KBM-7 (cell line): ENCODE results near the gene PWWP2B.
"Not testable (repeated sequence)": the region's sequence is repeated elsewhere in the genome, so short reads cannot be mapped to it uniquely, and the experiment has no call there.

Experiments used
- DNase-seq: peaks from one replicate; pipeline ENCODE4 v3.0.0-alpha.2; 2015
- in situ Hi-C: fragments of 300-500 bp; cut with MboI; formaldehyde crosslinking; loops from 2 replicates; pipeline ENCODE4 v1.14.3; 2020; ENCODE audit warnings: low sequenced_read_pairs, low pct_unique_long_range_greater_than_20kb, mixed read lengths

Gene PWWP2B

DNA sequence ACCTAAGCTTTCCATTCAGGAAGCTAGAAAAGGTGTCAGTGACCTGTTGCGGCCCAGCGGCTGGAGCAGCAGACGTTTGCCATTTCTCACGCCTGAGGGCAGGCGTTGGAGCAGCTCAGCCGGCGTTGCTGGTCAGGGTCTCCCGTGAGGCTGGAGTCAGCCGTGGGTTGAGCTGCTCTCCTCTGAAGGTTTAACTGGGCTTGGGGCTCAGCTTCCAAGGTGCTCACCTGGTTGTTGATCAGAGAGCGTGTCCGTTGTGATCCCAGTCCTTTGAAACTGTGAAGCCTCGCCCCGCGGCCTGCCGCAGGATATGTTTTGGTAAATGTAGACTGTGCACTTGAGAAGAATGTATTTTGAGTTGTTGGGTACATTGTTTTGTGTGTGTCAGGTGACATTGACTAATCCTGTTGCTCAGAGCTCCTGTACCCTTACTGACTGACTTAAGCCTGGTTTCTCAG lies 20.6 kb upstream of the PWWP2B start:
- in situ Hi-C loops = no loop called here
- no peak for DNase-seq

- in situ Hi-C loops = no loop called here
- DNase-seq = no peak
These were observed 19.7 kb upstream of the PWWP2B start for GRCh38 chr10:132377326-132377725.

- DNase-seq, in situ Hi-C loops: not testable (repeated sequence)
These were observed 18.0 kb upstream of the PWWP2B start for GRCh38 chr10:132379026-132379425.

- in situ Hi-C loops = loop anchor here (10.0 kb wide), 1 partner anchor 74 kb away; no protein-coding TSS in a partner anchor
- not testable (repeated sequence) for DNase-seq
These were observed 16.0 kb upstream of the PWWP2B start for GRCh38 chr10:132380986-132381385.

DNA sequence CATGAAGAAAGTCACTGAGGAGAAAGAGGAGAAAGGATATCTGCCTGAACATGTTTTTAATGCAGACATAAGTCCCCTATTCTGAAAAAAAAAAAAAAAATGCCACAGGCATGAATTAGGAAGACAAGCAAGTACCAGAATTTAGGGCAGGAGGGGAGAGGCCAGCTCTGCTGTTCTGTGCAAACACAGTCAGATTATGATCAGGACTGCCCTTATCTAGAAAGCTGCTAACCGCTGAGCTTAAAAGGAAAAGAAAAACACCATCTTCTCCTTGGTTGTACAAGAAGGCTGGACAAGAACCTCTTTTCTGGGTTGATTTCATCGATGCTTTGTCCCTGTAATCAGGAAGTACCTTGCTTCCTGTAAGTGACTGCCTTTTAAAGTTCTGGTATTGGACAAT lies 15.3 kb upstream of the PWWP2B start:
- in situ Hi-C loops = loop anchor here (10.0 kb wide), 1 partner anchor 73 kb away; no protein-coding TSS in a partner anchor
- DNase-seq = no peak

GRCh38 chr10:132382231-132382922 lies 14.6 kb upstream of the PWWP2B start:
- no peak for DNase-seq
- in situ Hi-C loops = loop anchor here (10.0 kb wide), 1 partner anchor 72 kb away; no protein-coding TSS in a partner anchor

DNA sequence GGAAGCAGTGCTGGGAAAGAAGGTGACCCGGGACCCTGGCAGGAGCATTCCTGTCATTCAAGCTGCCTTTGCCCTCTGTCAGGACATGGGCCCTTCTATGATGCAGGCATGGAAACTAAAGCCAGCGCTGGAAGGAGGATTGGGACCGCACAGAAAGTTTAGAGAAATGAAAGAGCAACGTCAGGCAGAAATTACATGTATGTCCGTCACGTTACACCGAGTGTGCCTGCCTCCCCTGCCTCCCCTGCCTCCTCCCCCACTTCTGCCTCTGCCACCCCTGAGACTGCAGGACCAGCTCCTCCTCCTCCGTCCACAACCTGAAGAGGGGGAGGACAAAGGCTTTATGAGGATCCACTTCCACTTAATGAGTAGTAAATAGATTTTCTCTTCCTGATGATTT lies 13.9 kb upstream of the PWWP2B start:
- in situ Hi-C loops = loop anchor here (10.0 kb wide), 1 partner anchor 72 kb away; no protein-coding TSS in a partner anchor
- DNase-seq = no peak

DNA sequence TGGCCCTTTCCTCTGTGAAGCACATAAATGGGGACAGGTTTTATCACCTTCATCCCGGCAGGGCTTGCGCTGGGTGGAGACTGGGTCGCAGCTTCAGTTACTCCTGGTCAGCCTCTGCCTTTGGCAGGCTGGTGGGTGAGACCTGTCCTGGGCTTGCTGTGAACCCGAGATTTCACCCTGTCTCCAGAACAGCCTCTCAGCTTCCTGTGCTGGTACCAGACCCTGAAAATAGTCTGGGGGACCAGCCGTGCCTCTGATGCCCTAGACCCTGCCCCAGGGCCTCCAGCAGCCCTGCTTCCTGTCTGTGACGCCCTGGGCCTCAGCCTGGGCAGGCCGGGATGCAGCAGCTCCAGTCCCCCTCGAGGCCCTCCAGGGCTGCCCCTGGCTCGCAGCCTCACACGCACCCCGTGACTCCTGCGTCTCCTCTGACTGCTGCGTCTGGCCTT lies 13.2 kb upstream of the PWWP2B start:
- DNase-seq = no peak
- in situ Hi-C loops = loop anchor here (10.0 kb wide), 1 partner anchor 71 kb away; no protein-coding TSS in a partner anchor

DNA sequence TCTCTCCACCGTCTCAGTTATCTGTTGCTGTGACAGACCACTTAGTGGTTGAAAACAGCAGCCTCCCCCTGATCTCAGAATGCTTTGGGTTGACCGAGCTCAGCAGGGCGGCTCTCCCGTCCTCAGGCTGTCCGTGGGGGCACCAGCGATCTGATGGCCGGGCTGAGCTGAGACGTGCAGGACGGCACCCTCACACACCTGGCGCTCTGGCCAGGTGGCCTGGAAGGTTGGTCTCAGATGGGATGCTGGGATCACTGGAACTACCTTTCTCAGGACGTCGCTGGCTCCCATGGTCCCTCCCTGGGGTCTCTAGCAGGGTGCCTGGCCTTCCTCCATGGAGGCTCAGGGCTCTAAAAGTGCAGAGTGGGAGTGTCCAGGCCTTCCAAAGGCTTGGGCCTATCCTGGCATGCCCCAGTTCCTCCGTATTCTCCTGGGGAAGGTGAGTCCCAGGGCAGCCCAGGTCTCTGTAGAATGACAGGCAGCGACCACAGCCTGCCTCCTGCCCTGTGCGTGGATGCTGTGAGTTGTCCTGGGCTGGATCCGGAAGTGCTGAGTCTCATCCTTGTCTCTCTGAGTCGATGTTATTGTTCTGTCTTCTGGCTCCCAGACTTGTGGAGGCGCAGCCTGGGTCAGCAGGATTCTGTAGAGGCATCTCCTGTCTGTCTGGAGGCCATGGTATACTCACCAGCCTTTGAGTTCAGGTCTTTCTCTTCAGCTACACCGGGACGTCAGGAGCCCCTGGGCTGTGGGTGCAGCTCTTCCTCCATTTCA lies 12.2 kb upstream of the PWWP2B start:
- in situ Hi-C loops = loop anchor here (10.0 kb wide), 1 partner anchor 70 kb away; no protein-coding TSS in a partner anchor
- no peak for DNase-seq

GRCh38 chr10:132385389-132385667 lies 11.7 kb upstream of the PWWP2B start:
- in situ Hi-C loops = loop anchor here (10.0 kb wide), 1 partner anchor 69 kb away; no protein-coding TSS in a partner anchor
- DNase-seq = peak; percentile 57

GRCh38 chr10:132385721-132386418 lies 11.1 kb upstream of the PWWP2B start:
- in situ Hi-C loops = loop anchor here (10.0 kb wide), 1 partner anchor 69 kb away; no protein-coding TSS in a partner anchor

GRCh38 chr10:132386419-132386831 lies 10.6 kb upstream of the PWWP2B start:
- in situ Hi-C loops = loop anchor here (10.0 kb wide), 1 partner anchor 68 kb away; no protein-coding TSS in a partner anchor
- DNase-seq = no peak

More at GRCh38 chr10:132385721-132386418, 11.1 kb upstream of the PWWP2B start:
- no peak for DNase-seq

DNA sequence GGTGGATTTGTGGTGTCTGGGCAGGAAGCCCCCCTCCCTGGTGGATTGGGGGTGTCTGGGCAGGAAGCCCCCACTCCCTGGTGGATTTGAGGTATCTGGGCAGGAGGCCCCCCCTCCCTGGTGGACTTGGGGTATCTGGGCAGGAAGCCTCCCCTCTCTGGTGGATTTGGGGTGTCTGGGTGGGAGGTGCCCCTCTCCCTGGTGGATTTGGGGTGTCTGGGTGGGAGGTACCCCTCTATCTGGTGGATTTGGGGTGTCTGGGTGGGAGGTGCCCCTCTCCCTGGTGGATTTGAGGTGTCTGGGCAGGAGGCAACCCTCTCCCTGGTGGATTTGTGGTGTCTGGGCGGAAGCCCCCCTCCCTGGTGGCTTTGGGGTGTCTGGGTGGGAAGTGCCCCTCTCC lies 10.1 kb upstream of the PWWP2B start:
- in situ Hi-C loops = loop anchor here (10.0 kb wide), 1 partner anchor 68 kb away; no protein-coding TSS in a partner anchor
- not testable (repeated sequence) for DNase-seq

- in situ Hi-C loops = loop anchor here (10.0 kb wide), 1 partner anchor 67 kb away; no protein-coding TSS in a partner anchor
- peak; percentile 84 for DNase-seq
These were observed 9.2 kb upstream of the PWWP2B start for GRCh38 chr10:132387764-132388210.

DNA sequence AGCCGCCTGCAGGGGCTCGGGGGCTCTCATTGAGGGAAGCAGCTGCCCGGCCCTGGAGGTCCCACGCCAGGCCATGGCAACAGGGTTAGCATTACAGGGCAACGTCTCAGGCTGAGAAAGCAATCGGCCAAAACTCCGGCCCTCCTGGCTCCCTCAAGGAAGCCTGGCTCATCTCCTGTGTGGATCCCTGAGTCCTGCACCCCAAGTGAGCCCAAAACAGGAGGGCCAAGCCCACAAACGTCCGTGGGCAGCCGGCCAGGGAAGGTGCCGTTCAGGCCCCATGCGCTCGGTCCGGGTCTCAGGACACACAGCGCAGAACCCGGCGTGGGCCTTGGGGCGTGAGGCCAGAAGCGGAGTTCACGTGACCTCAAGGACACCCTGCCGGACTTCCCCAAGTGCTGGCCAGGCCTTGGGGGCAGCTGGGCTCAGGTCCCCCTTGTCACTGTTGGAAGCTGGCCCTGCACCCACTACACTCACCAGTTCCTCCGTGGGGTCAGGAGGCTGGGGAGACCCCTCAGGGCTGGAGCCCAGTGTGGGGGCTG lies 8.0 kb upstream of the PWWP2B start:
- no peak for DNase-seq
- in situ Hi-C loops = loop anchor here (10.0 kb wide), 1 partner anchor 66 kb away; no protein-coding TSS in a partner anchor

DNA sequence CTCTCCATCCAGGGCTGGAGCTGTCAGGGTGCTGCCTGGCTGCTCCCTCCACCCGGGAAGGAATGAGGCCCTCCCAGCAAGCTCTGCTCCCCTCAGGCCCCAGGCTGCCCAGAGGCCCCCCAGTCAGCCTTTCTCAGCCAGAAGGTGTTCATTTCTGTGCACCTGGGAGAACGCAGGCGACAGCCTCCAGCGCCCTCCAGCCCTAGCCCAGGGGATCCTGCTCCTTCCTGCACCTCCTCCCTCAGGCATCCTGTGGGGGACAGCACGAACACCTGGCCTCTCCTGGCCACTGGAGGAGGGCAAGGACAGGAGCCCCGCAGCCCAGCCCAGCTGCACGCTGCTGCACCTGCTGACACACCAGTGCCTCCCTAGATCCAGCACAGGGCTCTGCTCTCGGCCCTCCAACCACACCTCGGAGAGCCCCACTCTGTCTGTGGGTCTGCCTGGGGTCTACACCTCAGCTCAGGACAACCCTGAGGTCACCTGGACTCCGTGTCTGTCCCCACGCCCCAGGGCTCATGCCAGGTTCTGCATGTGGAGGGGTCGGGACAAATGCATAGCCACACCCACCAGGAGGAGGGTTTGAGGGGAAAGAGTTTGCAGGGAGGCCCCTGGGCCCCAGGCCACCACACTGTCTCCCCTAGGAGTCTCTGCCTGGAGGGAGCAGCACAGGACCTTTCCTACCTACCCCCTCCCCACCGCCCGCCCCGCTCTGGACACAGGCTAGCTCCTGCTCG lies 7.4 kb upstream of the PWWP2B start:
- in situ Hi-C loops = loop anchor here (10.0 kb wide), 1 partner anchor 65 kb away; no protein-coding TSS in a partner anchor
- DNase-seq = no peak

DNA sequence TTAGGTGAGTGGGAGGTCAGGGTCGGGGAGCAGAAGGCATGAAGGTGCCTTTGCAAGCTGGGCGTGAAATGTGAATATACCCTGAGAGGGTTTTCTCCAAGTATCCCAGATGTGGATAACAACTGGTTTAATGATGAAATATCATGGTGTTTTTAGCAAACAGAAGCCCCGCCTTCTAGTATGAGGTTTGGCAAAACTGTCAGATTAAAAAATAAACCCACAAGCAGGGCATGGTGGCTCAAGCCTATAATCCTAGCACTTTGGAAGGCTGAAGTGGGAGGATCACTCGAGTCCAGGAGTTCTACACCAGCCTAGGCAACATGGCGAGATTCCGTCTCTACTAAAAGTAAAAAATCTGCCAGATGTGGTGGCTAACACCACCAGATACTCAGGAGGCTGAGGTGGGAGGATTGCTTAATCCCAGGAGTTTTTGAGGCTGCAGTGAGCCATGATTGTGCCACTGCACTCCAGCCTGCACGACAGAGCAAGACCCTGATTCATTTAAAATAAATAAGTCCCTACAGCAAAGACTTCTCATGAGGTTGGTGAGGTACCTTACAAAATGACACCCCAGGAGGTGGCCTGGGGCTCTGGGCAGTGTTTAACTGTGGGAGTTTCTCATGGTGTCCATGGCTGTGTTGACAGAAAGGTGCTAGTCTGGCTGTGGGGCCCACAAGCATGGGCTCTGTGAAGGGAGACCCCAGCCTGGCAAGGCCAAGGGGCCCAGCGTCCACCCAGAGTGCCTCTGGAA lies 6.7 kb upstream of the PWWP2B start:
- in situ Hi-C loops = no loop called here
- no peak for DNase-seq
